G401.6 (cell line): ENCODE data around the gene EGFL8.
"Not testable (repeated sequence)": the region's sequence is repeated elsewhere in the genome, so short reads cannot be mapped to it uniquely, and the experiment has no call there.

ENCODE experiments used
- FAIRE-seq: peaks from 2 replicates; lab custom pipeline; 2012; peaks lifted over from hg19 to GRCh38; lab: Jason Lieb, UNC

The EGFL8 gene

GRCh38 chr6:32184084-32184640 is 19.8 kb downstream of the EGFL8 start, which contains the start of gene AGER:
Gene AGER, minus strand, starts transcription at chr6:32184253. Its CDS starts 31 bp downstream, at chr6:32184222.
- no peak for FAIRE-seq

- peak; percentile 87 for FAIRE-seq
Observed at GRCh38 chr6:32185681-32186131, 21.3 kb downstream of the EGFL8 start.

- FAIRE-seq, result not testable (repeated sequence)
Observed at GRCh38 chr6:32186151-32186840, 21.9 kb downstream of the EGFL8 start.

DNA sequence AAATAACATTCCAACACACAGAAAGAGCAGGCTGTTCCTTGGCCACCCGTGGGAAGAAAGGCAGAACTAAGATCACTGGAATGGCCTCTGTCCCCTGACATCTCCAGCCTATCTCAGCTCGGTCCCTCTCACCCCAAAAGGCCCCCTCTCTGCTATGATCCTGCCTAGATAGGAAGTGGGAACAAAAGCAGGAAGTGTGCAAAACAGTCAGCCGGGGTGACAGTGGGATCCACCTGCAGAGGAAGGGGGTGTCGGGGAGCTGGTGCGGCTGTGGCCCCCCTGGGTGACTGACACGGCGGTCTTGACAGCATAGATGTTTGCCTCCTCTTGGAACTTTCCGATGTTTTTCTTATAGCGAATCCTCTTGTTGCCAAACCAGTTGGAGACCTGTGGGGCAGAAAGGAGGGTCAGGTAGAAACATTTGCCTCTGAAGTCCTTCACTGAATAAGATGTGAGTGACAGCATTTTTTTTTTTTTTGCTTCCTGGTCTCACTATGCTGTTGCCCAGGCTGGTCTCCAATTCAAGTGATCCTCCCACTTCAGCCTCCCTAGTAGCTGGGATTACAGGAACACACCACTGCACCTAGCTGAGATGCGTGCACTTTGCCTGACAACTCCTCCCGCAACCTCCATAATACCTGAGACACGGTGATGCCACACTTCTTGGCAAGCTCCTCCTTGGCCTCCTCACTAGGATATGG is 22.8 kb downstream of the EGFL8 start:
- FAIRE-seq, result no peak

- FAIRE-seq, result not testable (repeated sequence)
Observed at GRCh38 chr6:32187725-32188380, 23.5 kb downstream of the EGFL8 start.

DNA sequence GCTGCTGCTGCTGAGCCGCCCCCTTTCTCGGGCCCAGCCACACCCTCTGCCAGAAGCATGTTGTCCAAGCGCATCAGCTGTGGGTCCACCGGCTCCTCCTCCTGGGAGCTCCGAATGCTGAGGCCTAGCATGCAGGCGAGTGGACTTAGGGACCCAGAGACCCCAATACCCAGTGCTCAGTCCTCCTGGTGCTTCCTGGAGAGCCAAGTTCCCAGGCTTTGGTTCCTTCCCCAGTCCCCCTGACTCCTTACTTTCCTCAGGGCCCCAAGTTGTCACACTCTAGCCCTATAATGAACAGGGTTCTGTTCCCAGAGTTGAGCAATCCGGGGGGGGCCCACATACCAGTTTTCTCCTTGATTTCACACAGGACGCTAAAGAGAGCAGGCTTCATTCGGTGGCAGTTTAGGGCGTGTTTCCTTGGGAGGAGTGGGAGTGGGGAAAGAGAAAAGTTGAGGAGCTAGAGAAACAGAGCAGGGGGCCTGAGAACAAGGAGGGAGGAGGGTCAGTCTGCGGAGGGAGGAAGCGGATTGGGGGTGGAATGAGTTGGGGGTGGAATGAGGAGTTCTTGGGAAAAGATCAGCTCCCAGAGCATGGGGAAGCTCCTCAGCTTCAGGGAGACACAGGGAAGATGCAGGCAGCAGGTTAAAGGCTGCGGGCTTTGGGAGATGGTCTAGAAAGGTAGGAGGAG is 24.1 kb downstream of the EGFL8 start:
- no peak for FAIRE-seq

- FAIRE-seq, result no peak
Observed at GRCh38 chr6:32189069-32189741, 24.8 kb downstream of the EGFL8 start.

- FAIRE-seq, result no peak
Observed at GRCh38 chr6:32189742-32190053, 25.3 kb downstream of the EGFL8 start.

GRCh38 chr6:32190054-32190851 is 25.9 kb downstream of the EGFL8 start, which contains the start of gene PBX2:
Gene PBX2, minus strand, starts transcription at chr6:32190202. Its CDS starts 287 bp downstream, at chr6:32189915.
- FAIRE-seq, result no peak

DNA sequence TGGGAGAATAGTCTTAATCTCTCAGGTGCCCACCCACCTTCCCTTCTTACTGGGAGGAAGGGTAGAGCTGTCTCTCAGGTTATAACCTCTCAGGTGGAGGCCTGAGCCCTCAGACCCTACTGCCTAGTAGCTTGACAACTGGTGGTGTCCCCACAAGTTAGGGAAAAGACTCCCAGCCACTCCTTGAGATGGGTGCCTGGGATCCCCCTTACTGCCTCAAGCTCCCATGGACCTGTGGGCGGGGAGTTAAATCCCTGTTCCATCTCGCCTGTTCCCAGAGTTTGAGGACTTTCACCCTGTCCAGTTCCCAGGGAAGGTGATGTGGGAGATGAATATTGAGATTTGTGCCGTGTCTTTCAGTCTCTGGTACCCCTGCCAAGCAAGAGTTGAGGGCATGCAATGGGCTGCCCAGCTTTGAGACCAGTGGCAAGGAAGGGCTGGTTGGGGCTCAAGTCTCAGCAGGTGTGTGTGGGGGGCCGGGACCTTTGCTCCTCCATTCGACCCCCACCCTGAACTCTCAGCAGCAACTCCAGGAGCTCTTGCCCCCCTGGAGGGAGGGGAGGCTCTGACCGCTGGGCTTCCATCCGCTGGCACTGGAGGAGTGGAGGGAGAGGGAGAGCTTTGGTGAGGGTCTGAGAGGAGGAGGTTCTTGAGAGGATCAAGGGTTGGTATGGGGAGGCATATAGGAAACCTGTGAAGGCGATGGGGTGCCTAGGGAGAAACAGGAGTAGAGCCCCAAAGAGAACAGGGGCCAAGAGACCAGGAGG is 26.7 kb downstream of the EGFL8 start:
- no peak for FAIRE-seq

DNA sequence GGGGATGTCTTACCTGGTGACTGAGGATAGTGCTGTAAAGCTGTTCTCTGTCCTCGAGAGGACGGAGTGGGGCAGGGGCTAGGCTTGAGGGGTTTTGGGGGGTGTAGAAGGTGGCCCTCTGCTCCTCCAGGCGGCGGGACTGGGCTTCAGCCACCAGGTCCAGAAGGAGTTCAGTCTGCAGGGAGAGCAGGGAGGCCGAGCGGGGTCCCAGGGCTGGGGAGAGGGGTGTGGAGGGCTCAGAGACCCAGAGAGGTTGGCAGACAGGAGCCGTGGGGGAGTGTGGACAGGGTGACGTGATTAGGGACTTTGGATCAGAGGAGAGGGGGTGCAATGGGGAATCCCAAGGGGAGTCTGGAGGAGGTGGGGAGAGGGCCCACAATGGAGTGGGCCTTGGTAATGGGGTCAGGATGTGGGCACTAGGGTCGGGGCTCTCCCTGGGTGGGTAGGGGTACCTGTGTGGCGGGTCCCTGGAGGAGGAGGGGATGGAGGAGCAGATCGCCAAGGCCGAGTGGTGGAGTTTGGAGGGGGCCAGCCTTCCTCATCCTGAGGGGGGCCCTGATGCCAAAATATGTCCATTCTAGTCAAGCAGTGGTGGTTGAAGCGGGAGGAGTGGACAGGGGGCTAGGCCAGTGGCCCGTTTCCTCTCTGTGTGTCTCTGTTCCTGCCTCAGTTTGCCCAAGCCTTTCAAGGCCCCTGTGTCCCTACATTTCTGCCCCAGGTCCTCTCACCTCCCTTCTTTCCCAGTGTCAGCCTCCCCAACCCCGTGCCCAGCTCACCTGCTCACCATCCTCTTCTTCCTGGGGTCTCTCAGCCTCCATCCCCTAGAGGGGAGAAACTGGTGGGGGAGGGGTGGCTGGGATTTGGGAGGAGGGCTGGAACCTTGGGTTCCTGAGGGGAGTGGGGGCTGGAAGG is 27.6 kb downstream of the EGFL8 start:
- no peak for FAIRE-seq

GRCh38 chr6:32192608-32193039 is 28.2 kb downstream of the EGFL8 start, which contains the start of gene GPSM3:
Gene GPSM3, minus strand, starts transcription at chr6:32192643. Its CDS starts 130 bp downstream, at chr6:32192513.
- no peak for FAIRE-seq

DNA sequence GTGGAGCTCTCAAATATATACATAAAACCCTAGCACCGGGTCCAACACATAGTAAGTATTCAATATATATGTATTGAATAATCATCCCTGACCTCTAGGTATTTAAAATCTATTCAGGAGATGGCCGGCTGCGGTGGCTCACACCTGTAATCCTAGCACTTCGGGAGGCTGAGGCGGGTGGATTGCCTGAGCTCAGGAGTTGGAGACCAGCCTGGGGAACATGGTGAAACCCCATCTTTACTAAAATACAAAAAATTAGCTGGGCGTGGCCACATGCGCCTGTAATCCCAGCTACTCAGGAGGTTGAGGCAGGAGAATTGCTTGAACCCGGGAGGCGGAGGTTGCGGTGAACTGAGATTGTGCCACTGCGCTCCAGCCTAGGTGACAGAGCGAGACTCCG is 28.7 kb downstream of the EGFL8 start:
- FAIRE-seq, result not testable (repeated sequence)

DNA sequence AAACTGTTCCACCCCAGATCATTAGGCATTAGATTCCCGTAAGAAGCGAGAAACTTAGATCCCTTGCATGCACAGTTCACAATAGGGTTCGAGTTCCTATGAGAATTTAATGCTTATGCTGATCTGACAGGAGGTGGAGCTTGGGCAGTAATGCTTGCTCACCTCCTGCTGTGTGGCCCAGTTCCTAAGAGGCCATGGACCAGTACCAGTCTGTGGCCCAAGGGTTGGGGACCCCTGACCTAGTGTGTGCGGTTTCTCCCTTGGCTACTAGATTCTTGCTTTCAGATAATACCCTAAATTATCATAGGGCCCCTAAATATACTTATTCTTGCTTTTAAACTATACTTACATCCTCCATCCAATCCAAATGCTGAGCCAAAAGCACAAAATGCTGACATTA is 30.0 kb downstream of the EGFL8 start:
- no peak for FAIRE-seq

DNA sequence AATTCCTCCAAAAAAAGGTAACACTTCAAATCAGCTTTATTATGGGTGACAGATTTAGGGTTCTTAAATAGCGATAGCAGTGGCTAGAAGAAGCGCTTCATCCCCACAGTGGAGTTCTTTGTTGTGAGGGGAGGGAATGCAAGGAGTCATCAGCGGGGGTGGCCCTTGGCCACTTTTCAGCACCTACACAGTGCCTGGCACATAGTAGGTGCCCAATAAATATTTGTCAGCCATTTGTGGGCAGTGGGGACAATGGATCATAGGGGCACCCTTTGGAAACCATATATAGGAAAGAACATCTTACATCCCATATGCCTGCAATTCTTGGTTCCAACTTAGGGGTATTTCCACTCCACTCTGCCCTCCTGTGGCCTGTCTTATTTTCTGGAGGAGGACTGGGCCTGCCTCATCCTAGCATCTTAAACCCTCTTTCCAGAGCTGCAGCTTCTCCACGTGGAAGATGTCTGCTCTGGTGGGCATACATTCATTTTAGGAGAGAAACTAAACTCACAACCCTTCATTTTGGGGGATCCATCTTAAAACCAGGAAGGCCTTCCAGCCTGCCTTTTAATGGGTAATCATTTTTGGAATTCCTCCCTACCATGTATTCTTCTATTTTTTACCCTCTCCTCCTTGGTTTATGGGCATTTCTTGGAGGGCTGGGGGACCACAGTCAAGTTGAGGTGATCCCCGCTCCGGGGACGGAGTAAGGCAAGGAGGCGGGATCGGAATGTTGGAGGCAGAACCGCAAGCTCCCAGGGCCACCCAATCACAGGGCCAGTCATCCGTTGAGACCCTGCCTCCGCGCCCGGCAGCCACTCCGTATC is 30.6 kb downstream of the EGFL8 start:
- FAIRE-seq, result no peak

GRCh38 chr6:32195652-32195901 is 31.2 kb downstream of the EGFL8 start:
- FAIRE-seq, result peak; percentile 98

DNA sequence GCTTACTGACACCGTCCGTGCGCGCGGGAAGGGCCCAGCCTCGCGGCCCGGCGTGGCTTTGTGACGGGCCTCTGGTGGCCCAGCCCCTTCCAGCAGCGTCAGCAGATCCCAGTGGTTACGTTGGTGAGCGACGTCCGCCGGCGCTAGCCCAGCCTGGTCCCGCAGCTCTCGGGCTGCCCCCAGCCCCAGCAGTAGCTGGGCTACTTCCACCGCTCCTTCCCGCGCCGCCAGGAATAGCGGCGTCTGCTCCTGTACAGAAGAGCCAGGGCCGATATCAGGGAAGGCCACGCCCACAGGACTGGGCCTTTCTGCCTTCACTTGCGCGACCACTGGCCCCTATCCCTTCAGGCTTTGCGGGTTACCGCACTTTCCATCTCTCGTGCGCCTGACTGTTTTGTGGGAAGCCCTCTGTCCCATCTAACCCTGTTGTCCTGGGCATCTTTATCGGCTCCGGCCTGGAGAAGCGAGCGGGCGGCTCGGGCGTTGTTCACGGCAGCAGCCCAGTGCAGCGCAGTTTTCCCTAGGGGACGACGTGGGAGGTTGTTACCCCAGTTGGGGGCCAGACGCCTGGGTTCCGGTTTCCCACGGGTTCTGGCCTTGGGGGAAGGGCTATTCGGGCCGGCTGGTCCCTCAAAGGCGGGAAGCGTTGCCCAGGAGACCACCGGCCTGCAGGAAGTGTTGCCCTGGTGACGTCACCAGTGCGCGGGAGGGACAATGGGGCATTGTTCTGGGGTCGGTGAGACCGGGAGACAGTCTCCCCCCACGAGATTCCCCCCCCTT is 31.7 kb downstream of the EGFL8 start:
- FAIRE-seq, result no peak
